Measurements from ENCODE around the gene SGSM2. TPM values are rescaled to one million over a fixed set of nuclear protein-coding genes. Genes with fewer than 3 reads are reported as not detected.

The SGSM2 gene
- total and polyA plus RNA-seq, 2 experiments from 2014 or later: 99.3 to 106 TPM

DNA sequence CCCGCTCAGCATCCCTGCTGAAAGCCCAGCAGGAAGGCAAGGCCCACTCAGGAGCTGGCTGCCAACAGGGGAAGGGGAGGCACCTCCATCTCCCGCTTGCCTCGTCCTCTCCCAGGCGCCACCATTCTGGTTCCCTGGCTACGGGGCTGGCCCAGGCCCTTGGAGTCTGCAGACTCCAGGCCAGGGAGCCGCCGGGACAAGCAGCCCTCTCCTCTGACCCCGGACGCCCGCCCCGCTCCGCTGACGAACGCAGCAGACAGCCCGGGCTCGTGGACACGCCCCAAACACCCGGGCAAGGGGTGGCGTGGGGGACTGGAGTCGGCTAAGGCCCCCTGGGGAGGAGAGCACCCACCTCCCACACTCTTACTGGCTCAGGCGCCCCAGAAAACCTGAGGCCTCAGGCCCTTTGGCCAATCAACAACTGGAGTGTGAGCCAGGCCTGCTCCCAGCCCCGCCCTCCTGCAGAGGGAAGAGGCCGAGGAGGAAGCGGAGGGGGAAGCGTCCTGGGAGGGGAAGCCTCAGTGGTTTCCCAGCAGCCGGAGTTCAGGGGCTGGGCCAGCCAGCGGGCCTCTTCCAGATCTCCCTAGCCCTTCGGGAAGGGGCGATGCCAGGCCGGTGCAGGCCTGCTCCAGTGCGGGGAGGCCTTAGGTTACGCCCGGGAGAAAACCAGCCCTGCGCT is 59.4 kb downstream of the SGSM2 start:
- H3K9me3 ChIP-seq (ENCODE audit: low read depth): no peaks in the 10 kb centered on the region
- TF ChIP-seq, protein P1, sequence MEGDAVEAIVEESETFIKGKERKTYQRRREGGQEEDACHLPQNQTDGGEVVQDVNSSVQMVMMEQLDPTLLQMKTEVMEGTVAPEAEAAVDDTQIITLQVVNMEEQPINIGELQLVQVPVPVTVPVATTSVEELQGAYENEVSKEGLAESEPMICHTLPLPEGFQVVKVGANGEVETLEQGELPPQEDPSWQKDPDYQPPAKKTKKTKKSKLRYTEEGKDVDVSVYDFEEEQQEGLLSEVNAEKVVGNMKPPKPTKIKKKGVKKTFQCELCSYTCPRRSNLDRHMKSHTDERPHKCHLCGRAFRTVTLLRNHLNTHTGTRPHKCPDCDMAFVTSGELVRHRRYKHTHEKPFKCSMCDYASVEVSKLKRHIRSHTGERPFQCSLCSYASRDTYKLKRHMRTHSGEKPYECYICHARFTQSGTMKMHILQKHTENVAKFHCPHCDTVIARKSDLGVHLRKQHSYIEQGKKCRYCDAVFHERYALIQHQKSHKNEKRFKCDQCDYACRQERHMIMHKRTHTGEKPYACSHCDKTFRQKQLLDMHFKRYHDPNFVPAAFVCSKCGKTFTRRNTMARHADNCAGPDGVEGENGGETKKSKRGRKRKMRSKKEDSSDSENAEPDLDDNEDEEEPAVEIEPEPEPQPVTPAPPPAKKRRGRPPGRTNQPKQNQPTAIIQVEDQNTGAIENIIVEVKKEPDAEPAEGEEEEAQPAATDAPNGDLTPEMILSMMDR (IDR thresholded peaks at IDR 0.05; ENCODE audit: low read depth, low read length): no peak
- DNase-seq (ENCODE audit: low read depth in 1 of 2, low spot score in 1 of 2): peak; percentile 98 to 99
- peaks cover 50% of the 10 kb centered on the region for H3K4me1 ChIP-seq (ENCODE audit: low read depth)
- H3K4me3 ChIP-seq: peak overlapping the region; percentile 17
- H3K27me3 ChIP-seq: no peaks in the 10 kb centered on the region
- peak overlapping the region; percentile 98 for H3K27ac ChIP-seq
- no peaks in the 10 kb centered on the region for H3K36me3 ChIP-seq

DNA sequence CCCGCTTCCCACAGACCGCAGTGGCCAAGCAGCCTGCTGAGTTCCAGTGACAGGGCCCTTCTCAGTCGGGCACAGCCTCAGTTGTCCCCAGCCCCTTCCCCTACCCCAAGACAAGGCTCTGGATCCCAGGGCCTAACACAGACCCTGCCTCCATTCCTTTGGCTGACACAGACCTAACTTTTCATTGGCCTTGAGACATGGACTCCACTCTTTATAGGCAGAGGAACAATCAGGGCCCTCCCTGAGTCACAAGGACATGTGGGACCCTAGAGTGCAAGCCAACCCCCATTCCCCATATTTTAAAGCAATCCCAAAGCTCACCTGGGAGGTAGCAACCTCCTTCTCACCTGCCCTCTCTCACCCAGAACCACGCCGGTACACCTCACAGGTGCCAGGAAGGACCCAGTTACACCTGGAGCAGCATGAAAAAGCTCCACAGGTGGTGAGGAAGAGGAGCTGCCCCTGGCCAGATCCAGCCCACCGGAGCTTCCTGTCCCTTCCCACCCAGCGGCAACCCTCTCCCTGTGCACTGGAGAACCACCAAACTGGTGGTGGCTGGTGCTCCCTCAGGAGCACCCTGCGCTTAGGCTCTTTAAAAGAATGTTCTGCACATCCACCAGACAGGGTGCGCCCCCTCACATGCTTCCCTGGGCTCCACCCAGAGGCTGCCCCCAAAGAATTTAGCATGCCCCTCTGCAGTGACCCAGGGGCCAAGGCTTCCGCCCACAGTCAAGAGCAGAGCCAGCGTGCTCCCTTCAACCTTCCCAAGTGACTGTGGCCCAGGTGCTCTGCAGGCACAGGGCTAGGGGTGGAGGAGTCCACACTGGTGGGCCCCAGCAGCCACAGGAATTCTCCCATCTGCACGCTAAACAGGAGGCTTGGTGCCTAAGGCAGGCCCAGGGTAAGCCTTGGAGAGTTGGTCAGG is 60.2 kb downstream of the SGSM2 start:
- peaks cover 45% of the 10 kb centered on the region for H3K4me1 ChIP-seq (ENCODE audit: low read depth)
- H3K9me3 ChIP-seq (ENCODE audit: low read depth): no peaks in the 10 kb centered on the region
- peak overlapping the region; percentile 98 for H3K27ac ChIP-seq
- no peak overlapping the region for H3K4me3 ChIP-seq
- no peaks in the 10 kb centered on the region for H3K36me3 ChIP-seq
- TF ChIP-seq, protein P1 (IDR thresholded peaks at IDR 0.05; ENCODE audit: low read depth, low read length): no peak
- no peaks in the 10 kb centered on the region for H3K27me3 ChIP-seq
- DNase-seq (ENCODE audit: low read depth in 1 of 2, low spot score in 1 of 2): no peak

DNA sequence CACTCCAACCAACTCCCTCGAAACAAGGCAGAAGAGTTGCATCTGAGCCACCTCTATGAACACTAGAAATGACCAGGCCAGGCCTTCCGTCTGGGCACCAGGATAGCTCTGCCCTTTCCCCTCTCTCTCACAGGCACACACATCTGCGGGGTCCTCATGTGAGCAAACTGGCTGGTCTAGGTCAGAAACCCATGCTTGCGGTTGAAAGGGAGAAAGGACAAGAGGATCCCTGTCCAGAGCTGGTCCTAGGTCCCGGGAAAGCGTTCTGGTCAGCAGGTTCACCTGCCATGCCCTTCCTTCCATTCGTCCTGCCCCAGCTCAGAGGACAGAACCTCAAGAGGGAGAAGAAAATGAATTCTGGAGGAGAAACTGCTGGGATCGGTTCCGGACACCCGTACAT is 60.9 kb downstream of the SGSM2 start:
- no peaks in the 10 kb centered on the region for H3K27me3 ChIP-seq
- no peaks in the 10 kb centered on the region for H3K36me3 ChIP-seq
- H3K27ac ChIP-seq: peak overlapping the region; percentile 98
- no peaks in the 10 kb centered on the region for H3K9me3 ChIP-seq (ENCODE audit: low read depth)
- no peak for DNase-seq (ENCODE audit: low read depth in 1 of 2, low spot score in 1 of 2)
- peaks cover 48% of the 10 kb centered on the region for H3K4me1 ChIP-seq (ENCODE audit: low read depth)
- H3K4me3 ChIP-seq: peak overlapping the region; percentile 83
- TF ChIP-seq, protein P1 (IDR thresholded peaks at IDR 0.05; ENCODE audit: low read depth, low read length): no peak

DNA sequence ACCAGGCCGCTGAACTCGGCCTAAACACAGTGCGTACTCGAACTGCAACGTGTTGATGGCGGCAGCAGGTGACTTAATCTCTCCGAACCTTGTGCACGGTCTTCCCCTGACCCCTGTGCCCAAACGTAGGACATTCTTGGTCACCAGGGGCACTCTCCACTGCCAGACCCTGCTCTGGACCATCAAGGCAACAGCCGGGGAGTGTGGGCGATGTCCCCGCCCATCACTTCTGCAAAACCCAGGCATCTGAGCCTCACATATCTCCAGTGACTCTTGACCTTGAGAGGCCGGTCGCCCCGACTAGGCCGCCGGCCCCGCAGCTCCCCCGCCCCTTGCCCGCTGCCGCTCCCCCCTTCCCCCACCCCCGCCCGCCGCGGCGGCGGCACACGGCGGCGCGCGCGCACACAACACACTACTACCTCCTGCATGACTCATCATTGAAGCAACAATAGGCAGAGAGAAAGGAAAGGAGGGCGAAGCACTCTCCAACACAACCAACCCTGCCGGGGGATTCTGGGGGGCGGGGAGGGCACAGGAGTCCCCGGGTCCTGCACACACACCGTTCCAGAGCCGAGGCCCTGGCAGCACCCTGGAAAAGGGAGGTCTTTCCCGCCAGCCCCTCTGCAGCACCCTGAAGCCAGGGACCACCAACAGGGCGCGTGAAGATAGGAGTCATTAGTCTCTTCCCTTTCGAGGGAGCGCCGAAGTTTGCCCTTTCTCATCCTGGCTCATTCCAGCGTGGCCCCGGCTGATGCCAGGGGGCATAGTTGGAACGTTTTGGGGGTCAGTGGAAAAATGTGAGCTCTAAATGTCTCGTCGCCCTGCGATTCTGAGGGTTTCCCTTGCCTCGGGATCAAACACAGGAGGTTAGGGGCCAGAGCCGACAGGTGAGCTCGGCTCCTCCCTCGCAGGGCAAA is 61.6 kb downstream of the SGSM2 start:
- no peaks in the 10 kb centered on the region for H3K9me3 ChIP-seq (ENCODE audit: low read depth)
- peak overlapping the region; percentile 83 for H3K4me3 ChIP-seq
- TF ChIP-seq, protein P1 (IDR thresholded peaks at IDR 0.05; ENCODE audit: low read depth, low read length): no peak
- H3K27ac ChIP-seq: peak overlapping the region; percentile 98
- peak; percentile 81 for DNase-seq (ENCODE audit: low read depth in 1 of 2, low spot score in 1 of 2)
- no peaks in the 10 kb centered on the region for H3K36me3 ChIP-seq
- H3K27me3 ChIP-seq: no peaks in the 10 kb centered on the region
- peaks cover 48% of the 10 kb centered on the region for H3K4me1 ChIP-seq (ENCODE audit: low read depth)
